22Rv1 (cell line): ENCODE results near the gene HCN2.

Experiments
- H3K27ac ChIP-seq: fragments of 450-650 bp; 2 replicates; pipeline ENCODE4 v1.5.1; 2017
- ZFX ChIP-seq: fragments of 450-650 bp; IDR thresholded peaks from 2 replicates; pipeline ENCODE4 v1.6.1; 2017; ENCODE audit warnings: antibody characterized with exemption, borderline replicate concordance
- TF ChIP-seq, protein P1 (sequence below): fragments of 450-650 bp; IDR thresholded peaks from 2 replicates; pipeline ENCODE4 v1.5.1; 2017; ENCODE audit warnings: mild to moderate bottlenecking

The HCN2 gene

DNA sequence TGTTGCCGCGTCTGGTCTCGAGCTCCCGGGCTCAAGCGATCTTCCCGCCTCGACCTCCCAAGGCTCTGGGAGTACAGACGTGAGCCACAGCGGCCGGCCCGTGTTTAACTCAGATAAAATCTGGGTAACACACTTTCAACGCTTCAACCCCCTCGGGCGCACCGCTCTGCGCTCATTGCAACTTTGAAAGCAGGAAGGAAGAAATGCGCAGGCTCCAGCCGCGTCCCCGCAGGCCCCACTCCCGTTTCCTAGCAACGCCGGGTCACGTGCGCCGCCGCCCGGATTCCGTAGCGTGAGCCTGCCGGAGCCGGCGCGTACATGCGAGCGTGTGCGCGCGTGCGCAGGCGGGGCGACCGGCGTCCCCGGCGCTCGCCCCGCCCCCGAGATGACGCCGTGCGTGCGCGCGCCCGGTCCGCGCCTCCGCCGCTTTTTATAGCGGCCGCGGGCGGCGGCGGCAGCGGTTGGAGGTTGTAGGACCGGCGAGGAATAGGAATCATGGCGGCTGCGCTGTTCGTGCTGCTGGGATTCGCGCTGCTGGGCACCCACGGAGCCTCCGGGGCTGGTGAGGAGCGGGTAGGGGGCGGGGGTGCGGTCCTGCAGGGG is 17.4 kb upstream of the HCN2 start, which contains the start of gene BSG:
BSG (plus strand) TSS at position 457 of the 603 bp plus-strand sequence; CDS start at position 496, 39 bp downstream.
- H3K27ac ChIP-seq, result peak within 1 kb of the TSS; percentile 99
- no peak for TF ChIP-seq ZFX
- TF ChIP-seq, protein P1, sequence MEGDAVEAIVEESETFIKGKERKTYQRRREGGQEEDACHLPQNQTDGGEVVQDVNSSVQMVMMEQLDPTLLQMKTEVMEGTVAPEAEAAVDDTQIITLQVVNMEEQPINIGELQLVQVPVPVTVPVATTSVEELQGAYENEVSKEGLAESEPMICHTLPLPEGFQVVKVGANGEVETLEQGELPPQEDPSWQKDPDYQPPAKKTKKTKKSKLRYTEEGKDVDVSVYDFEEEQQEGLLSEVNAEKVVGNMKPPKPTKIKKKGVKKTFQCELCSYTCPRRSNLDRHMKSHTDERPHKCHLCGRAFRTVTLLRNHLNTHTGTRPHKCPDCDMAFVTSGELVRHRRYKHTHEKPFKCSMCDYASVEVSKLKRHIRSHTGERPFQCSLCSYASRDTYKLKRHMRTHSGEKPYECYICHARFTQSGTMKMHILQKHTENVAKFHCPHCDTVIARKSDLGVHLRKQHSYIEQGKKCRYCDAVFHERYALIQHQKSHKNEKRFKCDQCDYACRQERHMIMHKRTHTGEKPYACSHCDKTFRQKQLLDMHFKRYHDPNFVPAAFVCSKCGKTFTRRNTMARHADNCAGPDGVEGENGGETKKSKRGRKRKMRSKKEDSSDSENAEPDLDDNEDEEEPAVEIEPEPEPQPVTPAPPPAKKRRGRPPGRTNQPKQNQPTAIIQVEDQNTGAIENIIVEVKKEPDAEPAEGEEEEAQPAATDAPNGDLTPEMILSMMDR, result no peak

DNA sequence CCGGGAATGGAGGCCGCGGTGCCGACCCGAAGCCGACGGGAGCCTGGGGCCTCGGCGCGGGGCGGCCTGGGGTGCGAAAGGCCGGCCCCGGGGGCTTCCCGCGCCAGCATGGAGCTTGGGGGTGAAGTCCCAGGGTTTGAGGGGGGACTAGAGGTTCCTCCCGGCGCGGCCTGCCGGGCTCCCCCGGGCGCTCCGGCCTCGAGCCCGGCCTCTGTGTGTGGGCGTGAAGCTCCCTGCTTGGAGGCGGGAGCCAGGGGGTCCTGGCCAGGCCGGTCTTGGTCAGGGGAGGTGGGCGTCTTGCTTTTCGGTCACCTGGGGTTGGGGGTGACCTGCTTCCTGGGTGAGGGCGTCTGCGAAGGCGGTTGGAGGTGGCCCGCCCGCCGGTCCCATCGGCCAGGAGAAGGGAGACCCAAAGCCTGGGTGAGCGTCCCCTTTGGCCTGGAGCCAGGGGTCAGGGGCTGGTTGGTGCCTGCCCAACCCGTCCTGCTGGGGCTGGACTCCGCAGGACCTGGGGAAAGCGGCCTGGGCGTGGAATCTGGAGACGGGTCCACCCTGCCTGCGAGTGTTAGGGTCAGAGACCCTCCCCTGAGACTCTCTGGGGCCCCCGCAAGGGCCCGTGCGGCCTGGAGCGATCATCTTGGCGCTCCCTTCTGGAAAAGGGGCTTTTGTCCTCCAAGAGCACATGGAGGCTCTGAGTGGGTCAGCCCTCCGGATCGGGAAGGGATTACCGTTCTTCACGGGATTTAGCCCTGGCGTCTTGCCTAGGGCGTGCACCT is 16.8 kb upstream of the HCN2 start:
- H3K27ac ChIP-seq, result peak overlapping the region; percentile 99
- TF ChIP-seq ZFX, result no peak
- TF ChIP-seq, protein P1, result no peak

DNA sequence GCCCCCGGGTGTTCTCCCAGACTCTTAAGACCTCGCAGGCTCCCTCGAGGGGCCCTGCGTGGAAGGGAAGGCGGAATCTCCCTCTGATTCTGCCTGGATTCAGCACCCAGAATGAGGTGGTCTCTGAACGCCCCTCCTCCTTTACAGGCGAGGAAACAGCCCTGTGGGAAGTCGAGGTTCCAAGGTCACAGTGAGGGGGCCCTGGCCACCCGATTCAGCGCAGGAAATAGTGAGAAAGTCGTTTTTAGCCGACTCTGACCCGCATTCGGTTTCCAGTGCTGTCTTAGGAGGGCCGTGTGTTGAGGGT is 16.2 kb upstream of the HCN2 start:
- H3K27ac ChIP-seq, result peak overlapping the region; percentile 99
- TF ChIP-seq, protein P1, result no peak
- TF ChIP-seq ZFX, result no peak

DNA sequence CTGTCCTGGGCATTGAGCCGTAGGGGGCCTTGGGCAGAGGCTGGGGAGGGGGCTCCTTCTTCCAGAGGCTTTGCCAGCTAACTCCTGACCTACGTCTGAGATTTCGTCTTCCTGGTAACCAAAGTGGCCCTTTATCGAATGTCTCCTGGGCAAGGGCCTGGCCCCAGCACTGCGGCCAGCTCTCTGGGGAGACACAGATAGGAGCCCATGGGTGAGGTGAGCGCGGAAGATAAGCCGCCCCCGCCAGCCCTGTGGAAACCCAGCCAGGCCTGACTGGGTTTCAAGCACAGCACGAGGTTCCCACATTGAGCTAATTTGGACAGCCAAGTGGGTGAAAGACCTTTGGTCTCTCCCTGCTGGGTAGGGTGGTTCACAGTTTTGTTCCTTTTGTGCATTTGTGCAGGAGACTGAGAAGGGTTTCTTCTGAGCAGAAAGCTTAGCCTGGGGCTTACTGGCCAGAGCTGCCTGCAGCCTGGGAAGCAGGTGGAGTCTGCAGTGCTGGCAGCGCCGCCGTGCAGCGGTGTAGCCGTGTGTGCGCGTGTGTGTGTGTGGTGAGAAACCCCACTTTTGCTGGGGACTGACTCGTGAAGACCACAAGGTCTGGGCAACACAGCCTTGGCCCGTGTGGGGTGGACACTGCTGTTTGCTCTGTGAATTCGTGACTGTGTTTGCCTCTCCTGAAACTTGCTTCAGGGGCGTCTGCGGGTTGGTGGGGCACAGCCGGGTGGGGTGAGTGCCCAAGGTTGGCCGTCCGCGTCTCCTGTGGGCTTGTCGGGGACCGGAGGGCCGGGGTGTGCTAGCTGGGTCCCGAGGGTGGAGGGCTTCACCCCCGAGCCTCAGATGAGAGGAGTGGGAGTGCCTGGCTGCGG is 14.8 kb upstream of the HCN2 start:
- TF ChIP-seq, protein P1, result no peak
- TF ChIP-seq ZFX, result no peak
- peak overlapping the region; percentile 99; the same call in 1 of the 2 replicates for H3K27ac ChIP-seq

DNA sequence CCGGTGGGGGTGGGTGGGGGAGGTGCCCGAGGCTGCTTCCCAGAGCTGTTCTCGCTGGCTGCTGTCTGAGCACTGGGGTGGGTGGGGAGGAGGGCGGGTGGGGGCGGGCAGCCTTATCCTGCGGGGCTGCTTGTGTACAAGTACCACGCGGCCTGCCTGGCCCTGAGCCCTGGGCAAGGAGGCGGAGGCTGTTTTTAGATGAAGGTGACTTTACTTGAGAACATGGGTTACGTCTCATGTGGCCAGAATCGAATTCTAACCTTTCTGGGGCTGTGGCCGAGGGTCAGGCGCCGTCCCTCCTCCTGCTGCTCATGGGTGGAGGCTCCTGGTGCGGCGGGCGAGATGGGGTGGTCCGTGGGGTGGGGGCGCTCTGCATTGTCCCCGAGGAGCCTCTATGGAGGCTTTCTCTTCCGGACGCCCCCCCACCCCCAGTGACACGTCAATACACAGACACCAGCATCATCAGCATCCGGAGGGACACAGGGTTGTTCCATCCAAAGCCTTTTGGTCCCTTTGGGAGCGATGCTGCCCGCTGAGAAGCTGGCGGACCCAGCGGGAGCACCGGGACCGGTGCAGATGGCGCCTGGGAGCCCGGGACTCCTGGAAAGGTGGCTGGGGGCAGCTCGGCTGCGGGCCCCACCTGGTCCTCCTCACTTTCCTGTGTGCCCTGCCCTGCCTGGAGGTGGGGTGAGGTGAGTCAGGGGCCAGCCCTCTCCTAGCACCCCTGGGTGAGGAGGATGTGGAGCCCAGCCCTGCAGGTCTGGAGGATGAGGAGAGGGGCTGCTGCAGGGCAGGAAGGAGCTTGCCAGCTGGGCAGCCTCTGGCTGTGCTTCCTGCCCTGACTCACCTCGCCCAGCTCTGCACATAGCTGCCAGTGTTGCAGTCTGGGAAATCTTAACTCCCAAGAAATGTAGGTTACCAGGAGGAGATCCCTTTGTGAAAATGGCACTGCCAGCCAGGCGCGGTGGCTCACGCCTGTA is 13.9 kb upstream of the HCN2 start:
- H3K27ac ChIP-seq, result no peak overlapping the region
- no peak for TF ChIP-seq ZFX
- TF ChIP-seq, protein P1, result no peak

DNA sequence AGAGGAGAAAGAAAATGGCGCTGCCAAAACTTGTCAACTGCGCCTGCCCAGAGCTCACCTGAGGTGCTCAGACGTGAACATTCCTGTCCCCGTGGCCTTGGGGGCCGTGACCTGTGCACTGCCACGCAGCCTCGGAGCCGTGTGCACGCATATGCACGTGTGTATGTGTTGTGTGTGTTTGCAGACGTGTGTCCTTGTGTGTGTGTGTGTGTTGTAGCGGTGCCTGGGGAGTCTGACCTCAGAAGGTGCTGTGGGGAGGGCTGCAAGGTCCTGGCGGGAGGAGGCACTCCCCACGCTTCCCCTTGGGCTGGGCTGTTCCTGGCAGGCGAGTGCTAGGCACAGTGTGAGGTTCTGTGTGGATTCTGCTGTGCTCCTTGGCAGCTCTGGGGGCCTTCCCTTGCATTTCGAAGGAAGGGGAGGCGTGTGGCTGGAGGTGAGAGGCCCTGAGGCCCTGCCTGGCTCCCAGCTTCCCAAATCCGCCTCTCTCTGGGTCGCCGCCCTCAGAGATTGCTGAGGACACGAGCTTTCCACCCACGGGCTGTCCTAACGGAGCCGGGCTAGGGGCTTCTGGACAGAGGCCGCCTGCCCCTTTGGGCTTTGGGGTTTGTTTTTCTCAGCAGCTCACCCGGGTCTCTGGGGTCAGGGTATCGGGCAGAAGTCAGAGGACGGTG is 12.8 kb upstream of the HCN2 start:
- no peak overlapping the region for H3K27ac ChIP-seq
- no peak for TF ChIP-seq ZFX
- TF ChIP-seq, protein P1, result no peak
